NCI-H2081 treated with DMSO at 0.1 percent for 48 hours (cell line): ENCODE results near the gene GRB10.
"Not testable (repeated sequence)": the region's sequence is repeated elsewhere in the genome, so short reads cannot be mapped to it uniquely, and the experiment has no call there.

Experiments used
- DNase-seq: peaks from one replicate; lab custom pipeline; 2025; lab: John Stamatoyannopoulos, UW

Gene GRB10

GRCh38 chr7:50778189-50778588, 4.5 kb downstream of the GRB10 start:
- no peak for DNase-seq

- DNase-seq: no peak
Measured at GRCh38 chr7:50775836-50776235, 6.9 kb downstream of the GRB10 start.

DNA sequence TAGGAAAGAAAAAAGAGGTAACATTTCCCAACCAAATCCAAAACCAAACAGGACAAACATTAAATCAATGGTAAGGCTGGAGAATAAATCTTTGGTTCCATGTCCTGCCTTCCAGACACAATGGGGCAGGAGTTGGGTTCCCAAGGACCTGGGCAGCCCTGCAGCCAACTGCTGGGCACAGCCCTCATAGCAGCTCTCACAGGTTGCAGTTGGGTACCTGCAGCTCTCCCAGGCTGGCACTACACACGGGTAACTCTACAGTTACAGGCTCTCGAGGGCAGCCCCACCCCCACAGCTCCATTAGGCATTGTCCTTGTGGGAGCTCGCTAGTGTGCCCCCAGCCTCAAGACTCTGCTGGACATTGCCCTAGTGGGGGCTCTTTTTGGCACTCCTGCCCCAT, 7.5 kb downstream of the GRB10 start:
- DNase-seq: no peak

GRCh38 chr7:50774319-50774718, 8.4 kb downstream of the GRB10 start:
- no peak for DNase-seq

- DNase-seq: not testable (repeated sequence)
Measured at GRCh38 chr7:50773071-50773470, 9.6 kb downstream of the GRB10 start.

- DNase-seq: no peak
Measured at GRCh38 chr7:50771120-50772002, 11.3 kb downstream of the GRB10 start.

GRCh38 chr7:50768485-50769474, 13.9 kb downstream of the GRB10 start:
- no peak for DNase-seq

DNA sequence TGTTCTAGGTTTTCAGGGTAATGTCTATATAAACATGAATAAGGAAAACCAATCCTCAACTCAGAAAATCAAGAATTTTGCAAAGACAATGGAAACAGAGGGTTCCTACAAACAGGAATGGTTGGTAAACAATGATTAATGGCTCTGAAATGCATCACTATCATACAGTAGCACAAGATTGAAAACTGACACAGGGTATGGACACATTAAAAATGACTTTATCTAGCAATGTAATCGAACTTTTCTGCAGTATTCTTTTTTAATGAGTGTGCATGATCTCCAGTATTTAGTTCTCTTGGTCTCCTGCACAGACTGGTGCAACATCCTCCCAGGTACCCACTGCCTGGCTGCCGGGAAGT, 15.9 kb downstream of the GRB10 start:
- no peak for DNase-seq

DNA sequence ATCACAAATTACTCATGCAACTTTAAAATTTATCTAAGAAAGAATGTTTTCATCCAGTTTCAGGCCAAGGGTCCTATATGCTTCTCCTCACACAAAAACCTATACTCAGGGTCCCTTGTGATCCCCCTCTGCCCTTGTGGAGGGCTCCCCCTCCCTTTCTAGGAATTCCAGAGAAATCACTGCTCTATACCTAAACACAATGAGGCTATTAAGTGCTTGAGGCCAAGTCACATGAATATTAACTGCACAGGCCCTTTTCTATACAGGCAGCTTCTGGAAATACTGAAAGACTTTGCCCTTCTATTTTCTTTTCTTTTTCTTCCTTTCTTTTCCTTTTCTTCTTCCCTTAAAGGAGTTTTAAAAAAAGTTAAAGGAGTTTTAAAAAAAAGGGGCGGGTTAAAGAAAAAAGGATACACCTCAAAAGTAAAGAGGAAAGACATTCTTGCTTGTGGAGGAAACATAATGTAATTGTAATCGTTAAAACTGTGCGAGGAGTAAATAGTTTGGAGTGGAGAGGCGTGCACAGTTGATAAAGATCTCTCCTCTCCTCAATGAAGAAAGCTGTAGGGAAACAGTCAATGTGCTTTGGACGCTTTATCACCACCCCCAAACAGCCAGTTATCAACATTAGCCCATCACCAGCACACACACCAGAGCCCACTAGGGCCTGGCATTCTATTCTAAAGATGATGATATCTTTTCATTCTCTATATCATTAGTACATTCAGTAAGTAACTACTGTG, 16.4 kb downstream of the GRB10 start:
- DNase-seq: no peak

DNA sequence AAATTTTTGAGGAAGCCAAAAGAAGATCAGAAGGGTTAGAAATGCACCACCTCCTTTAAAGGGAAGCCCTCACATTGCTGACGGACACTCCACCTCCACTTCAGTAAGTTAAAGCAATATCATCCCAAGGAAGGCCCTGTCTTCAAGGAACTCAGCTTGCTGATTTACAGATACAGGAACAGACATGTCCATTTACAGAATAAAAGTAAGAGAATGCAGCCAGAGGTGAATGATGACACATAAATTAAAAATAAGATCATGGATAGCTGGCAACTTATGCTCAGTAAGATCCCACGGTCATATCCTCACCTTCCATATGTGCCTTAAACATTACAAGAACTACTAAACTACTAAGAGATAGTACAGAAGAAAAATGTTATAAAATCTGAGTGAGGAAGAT, 20.4 kb downstream of the GRB10 start:
- no peak for DNase-seq

DNA sequence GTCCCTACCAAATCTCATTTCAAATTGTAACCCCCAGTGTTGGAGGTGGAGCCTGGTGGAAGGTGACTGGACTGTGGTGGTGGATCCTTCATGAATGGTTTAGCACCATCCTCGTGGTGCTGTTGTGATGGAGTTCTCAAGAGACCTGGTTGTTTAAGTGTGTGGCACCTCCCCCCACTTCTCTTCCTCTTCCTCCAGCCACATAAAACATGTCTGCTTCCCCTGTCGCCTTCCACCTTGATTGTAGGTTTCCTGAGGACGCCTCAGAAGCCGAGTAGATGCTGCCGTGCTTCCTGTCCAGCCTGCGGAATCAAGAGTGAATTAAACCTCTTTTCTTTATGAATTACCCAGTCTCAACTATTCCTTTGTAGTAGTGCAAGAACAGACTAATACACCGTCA, 21.0 kb downstream of the GRB10 start:
- DNase-seq: no peak

DNA sequence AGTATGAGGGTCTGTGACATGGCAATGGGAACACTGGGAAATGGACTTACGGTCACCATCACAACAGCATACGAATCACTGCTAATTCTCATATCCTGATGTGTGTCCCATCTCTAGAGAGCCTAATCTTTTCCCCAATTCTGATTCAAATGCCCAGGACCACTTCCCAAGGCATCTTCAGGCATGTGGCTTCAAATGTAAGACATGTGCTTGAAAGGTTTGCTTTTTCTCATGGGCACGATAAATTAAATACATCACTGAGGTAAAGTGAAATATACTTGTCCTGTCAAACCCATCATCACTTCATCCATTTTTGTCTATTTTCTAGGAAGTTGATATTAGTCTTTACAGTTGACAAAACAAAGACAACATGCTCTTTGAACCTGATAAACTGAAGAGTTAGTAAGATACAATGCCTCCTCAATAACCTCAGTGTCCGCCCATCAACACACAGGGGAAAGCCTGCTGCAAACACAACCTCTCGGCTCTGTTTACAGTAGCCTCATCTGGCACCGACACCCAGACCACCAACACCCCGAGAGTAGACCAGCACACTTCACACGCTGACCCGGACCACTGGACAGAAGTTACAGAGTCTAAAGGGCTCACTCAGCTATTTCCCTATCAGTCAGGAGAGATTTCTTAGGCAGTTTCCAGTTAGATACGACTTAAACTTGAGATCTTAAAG, 24.8 kb downstream of the GRB10 start:
- no peak for DNase-seq

DNA sequence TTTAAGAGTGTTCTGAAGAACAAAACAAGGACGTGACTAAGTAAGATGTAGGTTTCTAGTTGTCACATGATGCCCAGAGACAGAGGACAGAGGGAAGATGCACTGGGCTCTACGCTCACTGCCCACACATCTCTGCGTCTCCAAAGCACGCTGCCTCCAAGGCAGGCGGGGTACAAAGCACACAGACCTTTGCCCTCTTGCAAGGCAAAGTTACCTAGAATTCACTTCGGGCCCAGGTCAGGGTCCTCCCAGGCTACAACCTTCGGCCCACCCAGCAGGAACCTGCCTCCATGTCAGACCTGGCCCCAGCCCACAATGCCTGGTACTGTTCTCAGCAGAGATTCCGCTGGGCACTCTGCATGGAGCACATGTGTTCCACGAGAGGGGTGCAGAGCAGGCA, 26.5 kb downstream of the GRB10 start:
- DNase-seq: no peak

- no peak for DNase-seq
Measured at GRCh38 chr7:50754684-50755083, 28.0 kb downstream of the GRB10 start.

DNA sequence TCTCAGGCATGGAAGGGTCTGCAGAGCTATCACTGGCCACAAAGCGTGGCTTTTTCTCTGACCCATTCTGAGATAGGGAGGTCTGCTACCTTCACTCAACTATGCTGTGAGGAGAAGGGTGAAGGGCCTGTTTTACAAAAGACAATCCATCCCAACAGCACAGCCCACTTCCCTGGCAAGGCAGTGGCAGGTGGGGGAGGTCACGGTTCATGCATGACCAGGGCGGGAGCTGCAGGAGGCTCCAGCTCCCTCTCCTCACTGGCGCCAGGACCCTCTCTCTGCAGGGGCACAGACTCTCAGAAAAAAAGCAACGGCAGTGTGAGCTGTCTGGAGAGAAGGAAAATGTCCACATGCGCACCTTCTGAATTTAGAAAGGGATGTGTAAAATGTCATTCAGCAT, 28.5 kb downstream of the GRB10 start:
- DNase-seq: no peak

GRCh38 chr7:50752422-50752821, 30.3 kb downstream of the GRB10 start:
- no peak for DNase-seq

GRCh38 chr7:50751146-50751545, 31.6 kb downstream of the GRB10 start:
- DNase-seq: no peak

- DNase-seq: no peak
Measured at GRCh38 chr7:50749896-50750295, 32.8 kb downstream of the GRB10 start.

- no peak for DNase-seq
Measured at GRCh38 chr7:50748472-50748871, 34.2 kb downstream of the GRB10 start.

GRCh38 chr7:50745835-50746234, 36.9 kb downstream of the GRB10 start:
- DNase-seq: no peak

DNA sequence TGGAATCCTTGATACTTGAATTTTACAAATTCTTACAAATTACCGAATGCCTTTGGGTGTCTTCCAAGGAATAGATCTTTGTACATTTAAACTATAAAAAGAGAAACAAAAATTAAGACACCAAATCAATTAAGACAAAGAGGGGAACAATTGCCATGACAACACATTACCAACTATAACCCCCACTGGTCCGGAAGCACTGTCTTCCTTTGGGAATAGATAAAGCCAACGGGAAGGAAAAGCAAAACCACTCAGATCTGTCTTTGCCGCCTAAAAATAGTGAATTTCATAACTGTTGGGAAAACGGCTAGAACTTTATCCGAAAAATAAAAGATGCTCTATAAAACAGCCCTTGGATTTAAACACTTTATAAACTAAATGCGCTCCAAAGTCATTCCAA, 37.4 kb downstream of the GRB10 start:
- no peak for DNase-seq

GRCh38 chr7:50743893-50744292, 38.8 kb downstream of the GRB10 start:
- no peak for DNase-seq
